Natural killer cell (primary cell): ENCODE measurements around the gene SFRP5. TPM values are rescaled to one million over a fixed set of nuclear protein-coding genes. Genes with fewer than 3 reads are reported as not detected.

Experiments
- ATAC-seq, 3 donors: fragments of 150-1000 bp in 2 of 3; fragments of 200-7000 bp in 1 of 3; cut with Tn5 transposase; 1 replicate in 1 of 3; 2 replicates in 2 of 3; pipeline ENCODE4 v1.10.0; 2021; ENCODE audit warnings: mild to moderate bottlenecking in 2 of 3, moderate library complexity in 2 of 3
- DNase-seq, 2 donors: peaks; one replicate each; pipeline versions ENCODE4 v3.0.0 to v3.0.0-alpha.2; 2013 to 2021; ENCODE audit warnings: mixed read lengths in 1 of 2
- H3K27ac ChIP-seq: one replicate; pipeline ENCODE4 v1.5.1; 2013; ENCODE audit warnings: mild to moderate bottlenecking, low read length
- H3K27me3 ChIP-seq: one replicate; pipeline ENCODE4 v1.6.1; 2013; ENCODE audit warnings: low read length; ENCODE audit not compliant: control insufficient read depth, insufficient read depth
- H3K36me3 ChIP-seq: one replicate; pipeline ENCODE4 v1.6.1; 2013; ENCODE audit warnings: low read length; ENCODE audit not compliant: control insufficient read depth, insufficient read depth
- H3K4me1 ChIP-seq: one replicate; pipeline ENCODE4 v1.6.1; 2013; ENCODE audit warnings: low read length; ENCODE audit not compliant: control insufficient read depth, insufficient read depth
- H3K4me3 ChIP-seq: one replicate; pipeline ENCODE4 v1.5.1; 2013; ENCODE audit warnings: low read length
- H3K9me3 ChIP-seq: one replicate; pipeline ENCODE4 v1.6.1; 2013; ENCODE audit warnings: low read length; ENCODE audit not compliant: control insufficient read depth, insufficient read depth
- H3K27ac Mint-ChIP-seq, 2 donors: one replicate each; pipeline ENCODE4 v1.8.0; 2022; ENCODE audit warnings: mild to moderate bottlenecking in 2 of 2, mixed read lengths in 2 of 2, moderate library complexity in 1 of 2
- H3K27me3 Mint-ChIP-seq, 2 donors: one replicate each; pipeline ENCODE4 v1.8.0; 2022; ENCODE audit warnings: low read depth in 2 of 2, mixed read lengths in 2 of 2
- H3K36me3 Mint-ChIP-seq: one replicate; pipeline ENCODE4 v1.8.0; 2022; ENCODE audit warnings: mixed read lengths
- H3K4me1 Mint-ChIP-seq, 2 donors: one replicate each; pipeline ENCODE4 v1.8.0; 2022; ENCODE audit warnings: mixed read lengths in 2 of 2
- H3K4me3 Mint-ChIP-seq: one replicate; pipeline ENCODE4 v1.8.0; 2022; ENCODE audit warnings: mild to moderate bottlenecking, moderate library complexity, mixed read lengths
- H3K9me3 Mint-ChIP-seq, 2 donors: one replicate each; pipeline ENCODE4 v1.8.0; 2022; ENCODE audit warnings: mixed read lengths in 2 of 2
- CTCF ChIP-seq: fragments of 200-600 bp; IDR thresholded peaks from one replicate; pipeline ENCODE4 v1.8.0; 2022; ENCODE audit warnings: antibody characterized with exemption
- WGBS: methylation state at CpG from one replicate; pipeline ENCODE4 v1.1.7; 2013; ENCODE audit warnings: missing lambda C conversion rate; ENCODE audit not compliant: insufficient coverage; 5-methylcytosine and 5-hydroxymethylcytosine counted together
- intact Hi-C: fragments of 100-400 bp; cut with micrococcal nuclease; formaldehyde crosslinking; loops from one replicate; pipeline ENCODE4 v1.14.2; 2022
- total RNA-seq, 4 donors: library from RNA; stranded (reverse); fragments of 120-200 nt in 1 of 4; gene quantifications; one replicate each; pipeline versions ENCODE4 v1.2.3 to v1.2.4, GENCODE V29; 2013 to 2022

SFRP5 gene
- total RNA-seq, 3 donors from 2014 or later (not counting 1 experiment from before 2014, with no cell fraction given): not detected

- Histone ChIP-seq H3K9me3 (no peaks in the 10 kb centered on the region), H3K4me3 (no peak overlapping the region), H3K27me3 (no peaks in the 10 kb centered on the region), H3K27ac (no peak overlapping the region), H3K36me3 (no peaks in the 10 kb centered on the region), H3K4me1 (peaks cover 14% of the 10 kb centered on the region)
- H3K36me3 Mint-ChIP-seq: no peaks in the 10 kb centered on the region
- peaks cover 9 to 14% of the 10 kb centered on the region in 2 donors for H3K4me1 Mint-ChIP-seq
- intact Hi-C loops: loop anchor here (5.0 kb wide), 1 partner anchor 237 kb away; no protein-coding TSS in a partner anchor
- ATAC-seq (no peak), DNase-seq (no peak)
- WGBS: 66% methylated on average over 5 of the region's 6 CpGs
- no peak overlapping the region for H3K27ac Mint-ChIP-seq
- no peak for TF ChIP-seq CTCF
- no peaks in the 10 kb centered on the region for H3K9me3 Mint-ChIP-seq
- no peak overlapping the region for H3K4me3 Mint-ChIP-seq
- H3K27me3 Mint-ChIP-seq: peaks cover 0 to 8% of the 10 kb centered on the region in 2 donors
Observed at GRCh38 chr10:97789770-97790397, 18.1 kb upstream of the SFRP5 start.

- DNase-seq (no peak), ATAC-seq (no peak)
- intact Hi-C loops: no loop called here
- Histone ChIP-seq H3K4me1 (peaks cover 14% of the 10 kb centered on the region), H3K4me3 (no peak overlapping the region), H3K9me3 (no peaks in the 10 kb centered on the region), H3K27me3 (no peaks in the 10 kb centered on the region), H3K36me3 (no peaks in the 10 kb centered on the region), H3K27ac (no peak overlapping the region)
- Mint-ChIP-seq H3K36me3 (no peaks in the 10 kb centered on the region), H3K4me3 (no peak overlapping the region), H3K27ac (no peak overlapping the region), H3K4me1 (peaks cover 9 to 11% of the 10 kb centered on the region in 2 donors), H3K27me3 (peaks cover 0 to 8% of the 10 kb centered on the region in 2 donors), H3K9me3 (no peaks in the 10 kb centered on the region)
- 23% methylated on average over 21 of the region's 22 CpGs for WGBS
- no peak for TF ChIP-seq CTCF
Observed at GRCh38 chr10:97788552-97789442, 17.0 kb upstream of the SFRP5 start.

- H3K4me3 ChIP-seq: no peak overlapping the region
- H3K4me1 ChIP-seq: peaks cover 4% of the 10 kb centered on the region
- Mint-ChIP-seq H3K4me1 (peaks cover 0 to 6% of the 10 kb centered on the region in 2 donors), H3K27ac (no peak overlapping the region), H3K4me3 (no peak overlapping the region), H3K27me3 (peaks cover 0 to 8% of the 10 kb centered on the region in 2 donors), H3K36me3 (no peaks in the 10 kb centered on the region), H3K9me3 (no peaks in the 10 kb centered on the region)
- H3K9me3 ChIP-seq: no peaks in the 10 kb centered on the region
- no peaks in the 10 kb centered on the region for H3K27me3 ChIP-seq
- DNase-seq (no peak), ATAC-seq (no peak)
- intact Hi-C loops: no loop called here
- WGBS: 84% methylated on average over 7 of the region's 9 CpGs
- no peak overlapping the region for H3K27ac ChIP-seq
- no peak for TF ChIP-seq CTCF
- no peaks in the 10 kb centered on the region for H3K36me3 ChIP-seq
Observed at GRCh38 chr10:97785731-97786130, 13.9 kb upstream of the SFRP5 start.
